T-helper 17 cell (primary cell): Measurements from ENCODE around the gene SEPSECS. TPM values are rescaled to one million over a fixed set of nuclear protein-coding genes. Genes with fewer than 3 reads are reported as not detected.
A peak's percentile ranks its signal among the peaks of the same experiment; 100 is the strongest.

Experiments used
- ATAC-seq: fragments of 150-1000 bp; cut with Tn5 transposase; 2 replicates; pipeline ENCODE4 v1.10.0; 2021; ENCODE audit warnings: mild to moderate bottlenecking, moderate library complexity
- DNase-seq, 3 donors: peaks; one replicate each; pipeline versions ENCODE4 v3.0.0 to v3.0.0-alpha.2; 2020 to 2021
- H3K9me3 ChIP-seq: one replicate; pipeline ENCODE4 v1.7.0; 2013; ENCODE audit warnings: low read length, mild to moderate bottlenecking; ENCODE audit not compliant: control insufficient read depth, poor library complexity, severe bottlenecking
- H3K27ac Mint-ChIP-seq: one replicate; pipeline ENCODE4 v1.8.0; 2022; ENCODE audit warnings: mild to moderate bottlenecking, moderate library complexity, mixed read lengths
- H3K27me3 Mint-ChIP-seq: one replicate; pipeline ENCODE4 v1.8.0; 2022; ENCODE audit warnings: mixed read lengths
- H3K36me3 Mint-ChIP-seq: one replicate; pipeline ENCODE4 v1.8.0; 2022; ENCODE audit warnings: low read depth, mixed read lengths
- H3K4me1 Mint-ChIP-seq: one replicate; pipeline ENCODE4 v1.8.0; 2022; ENCODE audit warnings: mild to moderate bottlenecking, mixed read lengths
- H3K4me3 Mint-ChIP-seq: one replicate; pipeline ENCODE4 v1.8.0; 2022; ENCODE audit warnings: mild to moderate bottlenecking, moderate library complexity, mixed read lengths
- total RNA-seq, 4 donors: library from RNA in 2 of 4; stranded (reverse) in 2 of 4; gene quantifications; one replicate each; pipeline ENCODE4 v1.2.3 and lab custom pipeline; 2022 to 2026

The SEPSECS gene
- total RNA-seq (10 to 100 TPM; 15.9 to 21.2 TPM), total RNA-seq (lab: John Stamatoyannopoulos, UW) (30.0 to 33.5 reads per million in 2 donors)

DNA sequence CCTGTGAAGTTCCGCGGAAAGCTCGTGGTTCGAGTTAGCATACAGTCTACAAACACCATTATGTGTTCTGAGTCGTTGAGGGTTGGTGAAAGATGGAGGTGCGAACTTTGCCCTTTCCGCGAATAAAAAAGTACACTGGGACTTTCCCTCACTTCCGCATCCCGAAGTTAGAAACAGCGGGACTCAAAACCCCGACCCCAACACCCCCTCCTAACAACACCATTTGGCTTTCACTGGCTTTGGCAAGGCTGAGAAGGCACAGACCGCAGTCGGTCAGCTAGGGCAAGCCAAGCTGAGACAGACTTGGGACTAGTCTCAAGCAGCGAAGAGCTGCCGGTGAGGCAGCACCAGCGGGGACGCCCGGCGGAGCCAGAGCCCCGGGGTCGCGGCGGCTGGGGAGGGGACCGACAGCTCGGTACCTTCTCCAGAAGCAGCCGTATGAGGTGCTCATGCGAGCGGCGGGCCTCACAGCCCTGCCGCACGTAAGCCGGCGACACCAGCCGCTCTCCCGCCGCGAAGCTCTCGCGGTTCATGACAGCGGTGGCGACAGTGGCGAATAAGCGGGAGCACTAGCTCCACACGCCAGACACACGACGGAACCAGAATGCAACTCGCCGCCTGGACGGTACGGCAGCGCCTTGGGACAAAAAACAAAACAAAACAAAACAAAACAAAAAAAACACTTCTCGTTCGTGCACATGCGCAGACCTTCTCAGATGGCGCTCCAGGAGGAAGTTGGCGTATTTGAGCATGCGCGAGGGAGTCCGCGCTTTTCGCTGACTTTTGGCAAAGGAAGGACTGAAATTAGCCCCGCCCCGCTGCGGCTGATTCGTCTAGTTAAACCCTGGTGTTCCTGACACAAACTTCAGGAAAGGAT, at the start of gene SEPSECS:
SEPSECS (minus strand) TSS at position 613 of the 877 bp plus-strand sequence; CDS start at position 533, 80 bp downstream.
- ATAC-seq (peak; percentile 89), DNase-seq (peak; percentile 84 to 94 (median 90))
- Mint-ChIP-seq H3K4me1 (peaks cover 42% of the 10 kb centered on the region), H3K4me3 (peak within 1 kb of the TSS; percentile 98), H3K27ac (peak within 1 kb of the TSS; percentile 99), H3K36me3 (peaks cover 5% of the 10 kb centered on the region), H3K27me3 (no peaks in the 10 kb centered on the region)
- H3K9me3 ChIP-seq, result no peaks in the 10 kb centered on the region

- no peaks in the 10 kb centered on the region for H3K9me3 ChIP-seq
- Mint-ChIP-seq H3K36me3 (no peaks in the 10 kb centered on the region), H3K4me3 (no peak overlapping the region), H3K27ac (no peak overlapping the region), H3K4me1 (no peaks in the 10 kb centered on the region), H3K27me3 (no peaks in the 10 kb centered on the region)
- ATAC-seq, result no peak
- no peak for DNase-seq
These were observed 49.5 kb upstream of the SEPSECS start for GRCh38 chr4:25209702-25210101.

DNA sequence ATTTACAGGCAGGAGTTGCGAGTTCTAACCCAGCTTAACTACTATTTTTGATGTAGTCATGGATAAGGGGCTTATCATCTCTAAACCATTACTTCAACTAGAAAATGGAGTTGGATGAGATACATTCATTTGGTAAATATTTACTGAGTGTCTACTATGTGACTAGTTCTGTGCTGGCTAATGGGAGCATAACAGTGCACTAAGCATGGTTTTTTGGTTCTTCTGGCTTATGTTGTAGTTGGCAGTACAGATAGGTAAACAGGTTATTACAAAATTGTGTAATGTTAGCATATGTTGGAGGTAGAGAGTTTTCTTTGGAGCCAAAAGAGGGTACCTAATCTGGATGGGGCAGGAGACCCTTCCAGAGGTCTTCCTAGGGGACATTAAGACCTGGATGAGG, 47.7 kb upstream of the SEPSECS start:
- DNase-seq (no peak), ATAC-seq (no peak)
- Mint-ChIP-seq H3K4me1 (no peaks in the 10 kb centered on the region), H3K4me3 (no peak overlapping the region), H3K27me3 (no peaks in the 10 kb centered on the region), H3K27ac (no peak overlapping the region), H3K36me3 (no peaks in the 10 kb centered on the region)
- no peaks in the 10 kb centered on the region for H3K9me3 ChIP-seq

DNA sequence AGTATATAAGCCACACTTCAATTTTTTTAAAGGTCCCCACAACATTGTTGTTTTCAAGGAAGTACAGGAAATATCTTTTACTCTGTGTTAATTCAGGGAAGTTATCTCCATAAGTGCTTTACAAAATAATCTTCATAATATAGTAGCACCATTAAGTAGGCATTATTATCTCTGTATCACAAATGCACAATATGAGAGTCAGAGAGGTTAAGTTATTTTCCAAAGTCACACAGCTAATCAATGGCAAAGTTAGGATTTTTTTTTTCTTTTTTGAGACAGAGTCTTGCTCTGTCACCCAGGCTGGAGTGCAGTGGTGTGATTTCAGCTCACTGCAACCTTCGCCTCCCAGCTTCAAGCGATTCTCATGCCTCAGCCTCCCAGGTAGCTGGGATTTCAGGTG, 38.5 kb upstream of the SEPSECS start:
- H3K27ac Mint-ChIP-seq, result no peak overlapping the region
- H3K4me1 Mint-ChIP-seq, result peaks cover 6% of the 10 kb centered on the region
- H3K27me3 Mint-ChIP-seq, result no peaks in the 10 kb centered on the region
- no peak for DNase-seq
- H3K4me3 Mint-ChIP-seq, result no peak overlapping the region
- no peaks in the 10 kb centered on the region for H3K9me3 ChIP-seq
- no peak for ATAC-seq
- H3K36me3 Mint-ChIP-seq, result peaks cover 11% of the 10 kb centered on the region

GRCh38 chr4:25190407-25190806, 30.2 kb upstream of the SEPSECS start:
- H3K4me3 Mint-ChIP-seq, result no peak overlapping the region
- H3K36me3 Mint-ChIP-seq, result peaks cover 4% of the 10 kb centered on the region
- H3K9me3 ChIP-seq, result no peaks in the 10 kb centered on the region
- ATAC-seq (no peak), DNase-seq (no peak)
- no peaks in the 10 kb centered on the region for H3K27me3 Mint-ChIP-seq
- H3K4me1 Mint-ChIP-seq, result peaks cover 10% of the 10 kb centered on the region
- H3K27ac Mint-ChIP-seq, result no peak overlapping the region

- peaks cover 3% of the 10 kb centered on the region for H3K36me3 Mint-ChIP-seq
- ATAC-seq (no peak), DNase-seq (no peak)
- H3K4me1 Mint-ChIP-seq, result peaks cover 22% of the 10 kb centered on the region
- no peaks in the 10 kb centered on the region for H3K27me3 Mint-ChIP-seq
- no peaks in the 10 kb centered on the region for H3K9me3 ChIP-seq
- H3K27ac Mint-ChIP-seq, result peak overlapping the region; percentile 14
- no peak overlapping the region for H3K4me3 Mint-ChIP-seq
These were observed 23.8 kb upstream of the SEPSECS start for GRCh38 chr4:25184056-25184455.

DNA sequence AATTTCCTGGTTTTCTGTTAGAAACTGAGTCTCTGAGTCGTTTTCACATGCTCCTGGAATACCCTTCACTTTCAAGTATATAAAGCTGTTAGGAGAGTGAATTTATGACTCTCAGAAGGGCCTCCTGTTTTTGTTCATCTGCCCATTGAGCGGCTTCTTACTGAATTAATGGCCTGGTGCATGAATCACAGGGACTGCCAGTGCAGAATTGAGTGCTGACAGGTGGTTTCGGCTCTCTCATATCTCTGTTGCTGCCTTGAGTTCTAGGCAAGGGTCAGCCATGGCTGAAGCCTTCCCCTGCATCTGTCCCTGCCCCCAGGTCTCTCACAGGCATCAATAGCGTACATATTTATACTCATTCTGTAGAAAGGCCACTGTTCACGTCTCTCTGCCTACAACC, 22.7 kb upstream of the SEPSECS start:
- peak overlapping the region; percentile 14 for H3K27ac Mint-ChIP-seq
- no peak overlapping the region for H3K4me3 Mint-ChIP-seq
- H3K36me3 Mint-ChIP-seq, result no peaks in the 10 kb centered on the region
- H3K4me1 Mint-ChIP-seq, result peaks cover 20% of the 10 kb centered on the region
- no peaks in the 10 kb centered on the region for H3K27me3 Mint-ChIP-seq
- no peaks in the 10 kb centered on the region for H3K9me3 ChIP-seq
- DNase-seq (no peak), ATAC-seq (no peak)

DNA sequence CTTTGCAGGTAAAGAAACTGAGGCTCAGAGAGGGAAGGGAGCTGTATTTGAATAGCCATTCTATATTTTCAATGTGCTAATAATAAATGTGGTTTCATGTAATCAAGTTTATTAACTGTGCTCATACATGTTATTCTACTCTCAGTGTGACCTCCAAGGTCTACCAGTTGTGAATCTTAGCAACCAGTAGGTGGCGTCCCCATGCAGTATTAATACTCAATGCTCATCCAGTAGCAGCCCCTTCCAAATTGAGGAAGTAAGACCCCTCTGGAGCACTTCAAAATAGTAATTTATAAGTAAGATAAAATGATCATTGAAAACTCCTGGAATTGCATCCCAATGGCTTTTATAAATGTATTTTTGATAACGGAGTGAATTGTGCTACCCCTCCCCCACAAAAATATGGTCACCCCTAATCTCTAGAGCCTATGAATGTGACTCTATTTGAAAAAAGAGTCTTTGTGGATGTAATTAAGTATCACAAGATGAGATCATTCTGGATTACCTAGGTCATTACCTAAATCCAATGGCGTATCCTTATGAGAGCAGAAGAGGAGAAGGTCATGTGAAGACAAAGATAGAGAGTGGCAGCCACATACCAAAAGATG, 20.4 kb upstream of the SEPSECS start:
- Mint-ChIP-seq H3K4me3 (no peak overlapping the region), H3K4me1 (peaks cover 23% of the 10 kb centered on the region), H3K27me3 (no peaks in the 10 kb centered on the region), H3K36me3 (no peaks in the 10 kb centered on the region), H3K27ac (no peak overlapping the region)
- H3K9me3 ChIP-seq, result no peaks in the 10 kb centered on the region
- DNase-seq (peak in 1 of 3 donors; percentile 11), ATAC-seq (peak; percentile 65)

DNA sequence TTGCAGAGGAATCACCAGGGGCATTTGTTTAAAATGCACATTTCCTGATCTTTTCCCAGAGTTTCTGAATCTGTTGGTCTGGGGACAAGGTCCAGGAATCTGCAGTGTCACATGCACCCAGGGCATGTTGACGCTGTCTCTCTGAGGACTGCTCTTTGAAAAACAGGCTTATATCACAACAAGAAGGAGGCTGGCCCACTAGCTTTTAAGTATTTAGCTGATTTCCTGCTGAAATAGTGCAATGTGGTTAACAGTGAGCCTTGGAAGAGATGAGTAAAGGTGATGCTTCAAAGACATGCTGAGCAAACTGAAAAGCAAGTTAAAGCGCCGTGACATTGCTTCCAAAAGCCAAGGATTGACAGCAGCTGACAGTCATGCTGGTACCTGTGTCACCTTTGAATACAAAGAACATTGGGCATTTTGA, 18.6 kb upstream of the SEPSECS start:
- Mint-ChIP-seq H3K4me1 (peaks cover 23% of the 10 kb centered on the region), H3K27ac (peak overlapping the region; percentile 19), H3K36me3 (no peaks in the 10 kb centered on the region), H3K27me3 (no peaks in the 10 kb centered on the region), H3K4me3 (no peak overlapping the region)
- ATAC-seq (peak; percentile 61), DNase-seq (no peak)
- no peaks in the 10 kb centered on the region for H3K9me3 ChIP-seq

DNA sequence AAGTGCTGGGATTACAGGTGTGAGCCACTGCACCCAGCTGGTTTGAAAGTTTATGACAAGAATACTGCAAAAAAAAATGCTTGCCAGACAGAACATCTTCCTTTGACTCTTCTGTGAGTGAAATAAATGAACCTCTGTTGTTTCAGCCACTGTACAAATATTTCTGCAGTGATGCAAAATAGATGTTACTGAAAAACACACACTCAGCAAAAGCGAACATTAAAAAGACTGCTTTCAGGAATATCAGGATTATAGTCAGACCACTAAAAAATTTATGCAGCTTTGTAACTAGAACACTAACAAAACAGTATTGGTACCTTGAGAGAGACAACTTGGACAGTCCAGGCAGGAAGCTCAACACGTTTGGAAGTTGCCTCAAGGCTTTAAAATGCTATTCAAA, 16.9 kb upstream of the SEPSECS start:
- ATAC-seq, result no peak
- no peak for DNase-seq
- Mint-ChIP-seq H3K4me3 (no peak overlapping the region), H3K36me3 (no peaks in the 10 kb centered on the region), H3K4me1 (peaks cover 19% of the 10 kb centered on the region), H3K27ac (peak overlapping the region; percentile 16), H3K27me3 (no peaks in the 10 kb centered on the region)
- H3K9me3 ChIP-seq, result no peaks in the 10 kb centered on the region

DNA sequence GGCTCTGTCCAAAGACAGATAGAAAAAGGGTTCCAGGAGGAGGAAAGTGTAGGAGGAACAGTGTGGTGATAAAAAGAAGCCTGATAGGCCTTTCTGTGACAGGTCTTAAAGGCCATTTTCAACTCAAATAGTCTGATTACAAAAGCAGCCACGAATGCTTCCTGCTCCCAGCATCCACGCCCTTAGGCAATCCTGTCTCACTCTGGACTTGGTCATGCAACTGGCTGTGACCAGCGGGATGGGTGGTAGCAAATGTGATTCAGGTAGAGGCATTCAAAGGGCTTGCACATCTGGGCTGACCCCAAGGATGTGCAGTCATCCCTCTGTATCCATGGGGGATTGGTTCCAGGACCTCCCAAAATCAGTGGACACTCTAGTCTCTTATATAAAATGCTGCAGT, 14.4 kb upstream of the SEPSECS start:
- Mint-ChIP-seq H3K4me1 (peaks cover 19% of the 10 kb centered on the region), H3K27me3 (no peaks in the 10 kb centered on the region), H3K27ac (no peak overlapping the region), H3K4me3 (no peak overlapping the region), H3K36me3 (no peaks in the 10 kb centered on the region)
- DNase-seq (no peak), ATAC-seq (no peak)
- H3K9me3 ChIP-seq, result no peaks in the 10 kb centered on the region

GRCh38 chr4:25172961-25173915, 13.0 kb upstream of the SEPSECS start:
- Mint-ChIP-seq H3K4me1 (peaks cover 15% of the 10 kb centered on the region), H3K4me3 (no peak overlapping the region), H3K27ac (no peak overlapping the region), H3K27me3 (no peaks in the 10 kb centered on the region), H3K36me3 (no peaks in the 10 kb centered on the region)
- no peak for ATAC-seq
- no peaks in the 10 kb centered on the region for H3K9me3 ChIP-seq
- no peak for DNase-seq
